ENCODE data around the gene CABLES2.

DNA sequence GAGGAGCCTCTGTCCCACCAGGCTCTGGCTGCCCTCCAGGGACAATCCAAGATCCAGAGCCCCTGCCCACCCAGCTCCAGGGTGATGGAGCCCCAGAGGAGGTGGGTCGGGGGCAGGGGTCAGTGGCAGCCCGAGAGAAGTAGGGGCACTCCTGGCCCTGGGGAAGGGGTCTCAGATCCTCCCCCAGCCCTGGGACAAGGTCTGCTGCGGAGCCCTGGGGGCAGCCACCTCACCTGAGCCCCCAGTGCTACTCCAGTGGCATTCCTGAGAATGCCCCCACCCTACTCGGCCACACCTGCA, 37.3 kb downstream of the CABLES2 start:
- TF ChIP-seq, protein P1, sequence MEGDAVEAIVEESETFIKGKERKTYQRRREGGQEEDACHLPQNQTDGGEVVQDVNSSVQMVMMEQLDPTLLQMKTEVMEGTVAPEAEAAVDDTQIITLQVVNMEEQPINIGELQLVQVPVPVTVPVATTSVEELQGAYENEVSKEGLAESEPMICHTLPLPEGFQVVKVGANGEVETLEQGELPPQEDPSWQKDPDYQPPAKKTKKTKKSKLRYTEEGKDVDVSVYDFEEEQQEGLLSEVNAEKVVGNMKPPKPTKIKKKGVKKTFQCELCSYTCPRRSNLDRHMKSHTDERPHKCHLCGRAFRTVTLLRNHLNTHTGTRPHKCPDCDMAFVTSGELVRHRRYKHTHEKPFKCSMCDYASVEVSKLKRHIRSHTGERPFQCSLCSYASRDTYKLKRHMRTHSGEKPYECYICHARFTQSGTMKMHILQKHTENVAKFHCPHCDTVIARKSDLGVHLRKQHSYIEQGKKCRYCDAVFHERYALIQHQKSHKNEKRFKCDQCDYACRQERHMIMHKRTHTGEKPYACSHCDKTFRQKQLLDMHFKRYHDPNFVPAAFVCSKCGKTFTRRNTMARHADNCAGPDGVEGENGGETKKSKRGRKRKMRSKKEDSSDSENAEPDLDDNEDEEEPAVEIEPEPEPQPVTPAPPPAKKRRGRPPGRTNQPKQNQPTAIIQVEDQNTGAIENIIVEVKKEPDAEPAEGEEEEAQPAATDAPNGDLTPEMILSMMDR (IDR thresholded peaks at IDR 0.05 in 2 of 3, conservative IDR thresholded peaks at IDR 0.05 in 1 of 3; ENCODE audit: insufficient read depth in 2 of 3, low read depth in 1 of 3, low read length in 3 of 3): no peak
- TF ChIP-seq TGIF2 (CRISPR knock-in tag; IDR thresholded peaks at IDR 0.05) (no peak), AFF1 (IDR thresholded peaks at IDR 0.05; ENCODE audit: low read depth in 1 of 2, partially characterized antibody in 2 of 2) (no peak), FOXP1 (CRISPR knock-in tag; IDR thresholded peaks at IDR 0.05) (no peak), TARDBP (IDR thresholded peaks at IDR 0.05) (no peak), SRF (CRISPR knock-in tag; IDR thresholded peaks at IDR 0.05) (no peak), CTBP1 (IDR thresholded peaks at IDR 0.05; ENCODE audit: borderline replicate concordance) (no peak)

All from K562 (cell line).